ENCODE results near the gene PCDHGA7.
"Not testable (repeated sequence)": the region's sequence is repeated elsewhere in the genome, so short reads cannot be mapped to it uniquely, and the experiment has no call there.

Gene PCDHGA7

GRCh38 chr5:141399555-141400258 is 17.2 kb downstream of the PCDHGA7 start:
- Histone ChIP-seq H3K36me3 (ENCODE audit: insufficient read depth, low read length) (no peaks in the 10 kb centered on the region), H3K4me1 (ENCODE audit: insufficient read depth, low read length) (no peaks in the 10 kb centered on the region), H3K9me3 (ENCODE audit: control insufficient read depth, insufficient read depth, low read length) (peaks cover 15% of the 10 kb centered on the region), H3K9ac (ENCODE audit: low read depth, low read length) (no peak overlapping the region)

- Histone ChIP-seq H3K9ac (ENCODE audit: low read depth, low read length) (no peak within 1 kb of the TSS), H3K36me3 (ENCODE audit: insufficient read depth, low read length) (no peaks in the 10 kb centered on the region), H3K9me3 (ENCODE audit: control insufficient read depth, insufficient read depth, low read length) (peaks cover 6% of the 10 kb centered on the region), H3K4me1 (ENCODE audit: insufficient read depth, low read length) (no peaks in the 10 kb centered on the region)
Measured at GRCh38 chr5:141402553-141403243, 20.2 kb downstream of the PCDHGA7 start, which contains the start of gene PCDHGA9. Gene PCDHGA9, plus strand, starts transcription at chr5:141402778. Its CDS starts 175 bp downstream, at chr5:141402953.

- Histone ChIP-seq H3K4me1 (ENCODE audit: insufficient read depth, low read length) (no peaks in the 10 kb centered on the region), H3K9ac (ENCODE audit: low read depth, low read length) (no peak overlapping the region), H3K36me3 (ENCODE audit: insufficient read depth, low read length) (no peaks in the 10 kb centered on the region), H3K9me3 (ENCODE audit: control insufficient read depth, insufficient read depth, low read length) (peaks cover 6% of the 10 kb centered on the region)
Measured at GRCh38 chr5:141403387-141403786, 20.8 kb downstream of the PCDHGA7 start.

GRCh38 chr5:141407790-141408505 is 25.4 kb downstream of the PCDHGA7 start, which contains the start of gene PCDHGB6:
Gene PCDHGB6, plus strand, starts transcription at chr5:141408021. Its CDS starts 182 bp downstream, at chr5:141408203.
- not testable (repeated sequence) for H3K36me3 ChIP-seq (ENCODE audit: insufficient read depth, low read length); H3K4me1 ChIP-seq (ENCODE audit: insufficient read depth, low read length); H3K9me3 ChIP-seq (ENCODE audit: control insufficient read depth, insufficient read depth, low read length)
- peak within 1 kb of the TSS; percentile 50; the same call in 1 of the 2 replicates for H3K9ac ChIP-seq (ENCODE audit: low read depth, low read length)

GRCh38 chr5:141409598-141410306 is 27.2 kb downstream of the PCDHGA7 start:
- no peaks in the 10 kb centered on the region for H3K36me3 ChIP-seq (ENCODE audit: insufficient read depth, low read length)
- no peak overlapping the region for H3K9ac ChIP-seq (ENCODE audit: low read depth, low read length)
- H3K9me3 ChIP-seq (ENCODE audit: control insufficient read depth, insufficient read depth, low read length), result no peaks in the 10 kb centered on the region
- no peaks in the 10 kb centered on the region for H3K4me1 ChIP-seq (ENCODE audit: insufficient read depth, low read length)

- Histone ChIP-seq H3K4me1 (ENCODE audit: insufficient read depth, low read length) (no peaks in the 10 kb centered on the region), H3K9me3 (ENCODE audit: control insufficient read depth, insufficient read depth, low read length) (no peaks in the 10 kb centered on the region), H3K9ac (ENCODE audit: low read depth, low read length) (no peak overlapping the region), H3K36me3 (ENCODE audit: insufficient read depth, low read length) (no peaks in the 10 kb centered on the region)
Measured at GRCh38 chr5:141411575-141411974, 29.0 kb downstream of the PCDHGA7 start.

GRCh38 chr5:141412854-141413539 is 30.5 kb downstream of the PCDHGA7 start, which contains the start of gene PCDHGA10:
Gene PCDHGA10, plus strand, starts transcription at chr5:141412987. Its CDS starts 189 bp downstream, at chr5:141413176.
- no peaks in the 10 kb centered on the region for H3K36me3 ChIP-seq (ENCODE audit: insufficient read depth, low read length)
- peak within 1 kb of the TSS; percentile 24; the same call in 1 of the 2 replicates for H3K9ac ChIP-seq (ENCODE audit: low read depth, low read length)
- H3K9me3 ChIP-seq (ENCODE audit: control insufficient read depth, insufficient read depth, low read length), result no peaks in the 10 kb centered on the region
- H3K4me1 ChIP-seq (ENCODE audit: insufficient read depth, low read length), result no peaks in the 10 kb centered on the region

GRCh38 chr5:141413540-141414069 is 31.1 kb downstream of the PCDHGA7 start:
- Histone ChIP-seq H3K36me3 (ENCODE audit: insufficient read depth, low read length) (no peaks in the 10 kb centered on the region), H3K9me3 (ENCODE audit: control insufficient read depth, insufficient read depth, low read length) (no peaks in the 10 kb centered on the region), H3K4me1 (ENCODE audit: insufficient read depth, low read length) (no peaks in the 10 kb centered on the region), H3K9ac (ENCODE audit: low read depth, low read length) (peak overlapping the region; percentile 24; the same call in 1 of the 2 replicates)

- H3K9me3 ChIP-seq (ENCODE audit: control insufficient read depth, insufficient read depth, low read length); H3K9ac ChIP-seq (ENCODE audit: low read depth, low read length); H3K4me1 ChIP-seq (ENCODE audit: insufficient read depth, low read length); H3K36me3 ChIP-seq (ENCODE audit: insufficient read depth, low read length): not testable (repeated sequence)
Measured at GRCh38 chr5:141414548-141415274, 32.2 kb downstream of the PCDHGA7 start.

- H3K9ac ChIP-seq (ENCODE audit: low read depth, low read length); H3K36me3 ChIP-seq (ENCODE audit: insufficient read depth, low read length); H3K9me3 ChIP-seq (ENCODE audit: control insufficient read depth, insufficient read depth, low read length); H3K4me1 ChIP-seq (ENCODE audit: insufficient read depth, low read length): not testable (repeated sequence)
Measured at GRCh38 chr5:141415275-141415618, 32.7 kb downstream of the PCDHGA7 start.

GRCh38 chr5:141417494-141418172 is 35.1 kb downstream of the PCDHGA7 start, which contains the start of gene PCDHGB7:
Gene PCDHGB7, plus strand, starts transcription at chr5:141417677. Its CDS starts 183 bp downstream, at chr5:141417860.
- H3K9ac ChIP-seq (ENCODE audit: low read depth, low read length), result peak within 1 kb of the TSS; percentile 70; the same call in 1 of the 2 replicates
- peaks cover 13% of the 10 kb centered on the region; the same call in 1 of the 2 replicates for H3K9me3 ChIP-seq (ENCODE audit: control insufficient read depth, insufficient read depth, low read length)

GRCh38 chr5:141419074-141419880 is 36.7 kb downstream of the PCDHGA7 start:
- H3K4me1 ChIP-seq (ENCODE audit: insufficient read depth, low read length), result no peaks in the 10 kb centered on the region
- H3K36me3 ChIP-seq (ENCODE audit: insufficient read depth, low read length), result no peaks in the 10 kb centered on the region
- H3K9ac ChIP-seq (ENCODE audit: low read depth, low read length), result no peak overlapping the region
- peaks cover 13% of the 10 kb centered on the region; the same call in 1 of the 2 replicates for H3K9me3 ChIP-seq (ENCODE audit: control insufficient read depth, insufficient read depth, low read length)

More at GRCh38 chr5:141417494-141418172, 35.1 kb downstream of the PCDHGA7 start, which contains the start of gene PCDHGB7:
- not testable (repeated sequence) for H3K4me1 ChIP-seq (ENCODE audit: insufficient read depth, low read length); H3K36me3 ChIP-seq (ENCODE audit: insufficient read depth, low read length)
